ENCODE data around the gene GULP1.

The GULP1 gene

GRCh38 chr2:188609321-188610049 lies 317.8 kb downstream of the GULP1 start:
- ChIA-PET CTCF (interaction anchor here (1.0 to 1.1 kb wide), 2 partner anchors 24 to 86 kb away, joined by 3 read pairs; no protein-coding TSS in a partner anchor), POLR2A (no interaction called here)
- no peak for DNase-seq (ENCODE audit: extremely low spot score)
- no peak for TF ChIP-seq CTCF (IDR thresholded peaks at IDR 0.05; ENCODE audit: control extremely low read depth, extremely low read depth, low read depth, missing control alignments)

GRCh38 chr2:188610050-188610444 lies 318.4 kb downstream of the GULP1 start:
- ChIA-PET POLR2A (no interaction called here), CTCF (interaction anchor here (1.0 kb wide), 1 partner anchor 23 kb away, joined by 3 read pairs; no protein-coding TSS in a partner anchor)
- TF ChIP-seq CTCF (IDR thresholded peaks at IDR 0.05; ENCODE audit: control extremely low read depth, extremely low read depth, low read depth, missing control alignments): no peak
- DNase-seq (ENCODE audit: extremely low spot score): no peak

GRCh38 chr2:188610827-188611226 lies 319.2 kb downstream of the GULP1 start:
- POLR2A ChIA-PET: no interaction called here
- CTCF ChIA-PET: interaction anchor here (0.9 to 1.5 kb wide), 4 partner anchors 12 to 21 kb away, joined by 3 to 4 read pairs (median 4); no protein-coding TSS in a partner anchor
- no peak for DNase-seq (ENCODE audit: extremely low spot score)
- TF ChIP-seq CTCF (IDR thresholded peaks at IDR 0.05; ENCODE audit: control extremely low read depth, extremely low read depth, low read depth, missing control alignments): no peak

GRCh38 chr2:188619146-188619545 lies 327.5 kb downstream of the GULP1 start:
- no peak for TF ChIP-seq CTCF (IDR thresholded peaks at IDR 0.05; ENCODE audit: control extremely low read depth, extremely low read depth, low read depth, missing control alignments)
- no peak for DNase-seq (ENCODE audit: extremely low spot score)
- CTCF ChIA-PET: no interaction called here
- POLR2A ChIA-PET: no interaction called here

GRCh38 chr2:188620916-188621315 lies 329.2 kb downstream of the GULP1 start:
- POLR2A ChIA-PET: no interaction called here
- DNase-seq (ENCODE audit: extremely low spot score): no peak
- CTCF ChIA-PET: no interaction called here
- TF ChIP-seq CTCF (IDR thresholded peaks at IDR 0.05; ENCODE audit: control extremely low read depth, extremely low read depth, low read depth, missing control alignments): no peak

- DNase-seq (ENCODE audit: extremely low spot score): no peak
- CTCF ChIA-PET: interaction anchor here (1.3 to 1.4 kb wide), 4 partner anchors 8 to 15 kb away, joined by 3 to 5 read pairs (median 4); no protein-coding TSS in a partner anchor
- TF ChIP-seq CTCF (IDR thresholded peaks at IDR 0.05; ENCODE audit: control extremely low read depth, extremely low read depth, low read depth, missing control alignments): no peak
- POLR2A ChIA-PET: no interaction called here
Measured at GRCh38 chr2:188622601-188623260, 331.1 kb downstream of the GULP1 start.
